Measurements from ENCODE around the gene DNAH5. TPM values are rescaled to one million over a fixed set of nuclear protein-coding genes. Genes with fewer than 3 reads are reported as not detected.

DNAH5 gene
- total and polyA plus RNA-seq, 4 donors: 0.96 to 2.6 (median 2.0) TPM

Other genes with a start within 250 kb of the DNAH5 start
- 100 to 1,000 TPM; 175 to 250 TPM for gene TRIO, start 198.7 kb upstream of the DNAH5 start, total RNA-seq
- 100 to 1,000 TPM; 230 to 253 TPM for gene TRIO, start 198.7 kb upstream of the DNAH5 start, polyA plus RNA-seq (ENCODE audit: insufficient read length in 2 of 2)

Data from spinal cord (tissue), 4 donors.